Activated B cell treated with CpG ODN at 0.5 μM for 24 hours (primary cell): ENCODE results near the gene ADGRA3. TPM values are rescaled to one million over a fixed set of nuclear protein-coding genes. Genes with fewer than 3 reads are reported as not detected.

Source experiments
- ATAC-seq: fragments of 200-7000 bp; cut with Tn5 transposase; one replicate; pipeline ENCODE4 v1.10.0; 2021; ENCODE audit warnings: low read depth, mild to moderate bottlenecking, moderate library complexity
- CTCF ChIA-PET: fragments of 350-600 bp; sonication (Branson Sonifier 250); formaldehyde crosslinking; loops from one replicate; lab custom pipeline; 2021; ENCODE audit warnings: antibody characterized with exemption; lab: Charles Lee
- POLR2A ChIA-PET: fragments of 350-600 bp; sonication (Branson Sonifier 250); formaldehyde crosslinking; loops from one replicate; lab custom pipeline; 2021; ENCODE audit warnings: antibody characterized with exemption; lab: Charles Lee
- DNase-seq: peaks from one replicate; pipeline ENCODE4 v3.0.0; 2022
- H3K27ac Mint-ChIP-seq: one replicate; pipeline ENCODE4 v1.8.0; 2020; ENCODE audit warnings: mixed read lengths
- H3K27me3 Mint-ChIP-seq: one replicate; pipeline ENCODE4 v1.8.0; 2021; ENCODE audit warnings: mixed read lengths
- H3K36me3 Mint-ChIP-seq: one replicate; pipeline ENCODE4 v1.8.0; 2021; ENCODE audit warnings: low read depth, mixed read lengths
- H3K4me1 Mint-ChIP-seq: one replicate; pipeline ENCODE4 v1.8.0; 2021; ENCODE audit warnings: mixed read lengths
- H3K4me3 Mint-ChIP-seq: one replicate; pipeline ENCODE4 v1.8.0; 2020; ENCODE audit warnings: mild to moderate bottlenecking, mixed read lengths
- H3K9me3 Mint-ChIP-seq: one replicate; pipeline ENCODE4 v1.8.0; 2020; ENCODE audit warnings: mixed read lengths
- intact Hi-C: fragments of 100-400 bp; cut with micrococcal nuclease; formaldehyde crosslinking; loops from one replicate; pipeline ENCODE4 v1.15.1; 2024
- total RNA-seq: library from RNA; stranded (reverse); gene quantifications from 2 replicates; pipeline ENCODE4 v1.2.3, GENCODE V29; 2022
- TF ChIP-seq, protein P1 (sequence below): fragments of 200-600 bp; IDR thresholded peaks from one replicate; pipeline ENCODE4 v1.8.0; 2022; ENCODE audit warnings: antibody characterized with exemption, mild to moderate bottlenecking

The ADGRA3 gene
- total RNA-seq, 1 donor from 2014 or later = not detected

- DNase-seq (no peak), ATAC-seq (no peak)
- Mint-ChIP-seq H3K4me1 (no peaks in the 10 kb centered on the region), H3K27me3 (no peaks in the 10 kb centered on the region), H3K9me3 (no peaks in the 10 kb centered on the region), H3K27ac (no peak overlapping the region), H3K36me3 (no peaks in the 10 kb centered on the region), H3K4me3 (no peak overlapping the region)
- ChIA-PET POLR2A (no interaction called here), CTCF (no interaction called here)
- intact Hi-C loops = no loop called here
- TF ChIP-seq, protein P1, sequence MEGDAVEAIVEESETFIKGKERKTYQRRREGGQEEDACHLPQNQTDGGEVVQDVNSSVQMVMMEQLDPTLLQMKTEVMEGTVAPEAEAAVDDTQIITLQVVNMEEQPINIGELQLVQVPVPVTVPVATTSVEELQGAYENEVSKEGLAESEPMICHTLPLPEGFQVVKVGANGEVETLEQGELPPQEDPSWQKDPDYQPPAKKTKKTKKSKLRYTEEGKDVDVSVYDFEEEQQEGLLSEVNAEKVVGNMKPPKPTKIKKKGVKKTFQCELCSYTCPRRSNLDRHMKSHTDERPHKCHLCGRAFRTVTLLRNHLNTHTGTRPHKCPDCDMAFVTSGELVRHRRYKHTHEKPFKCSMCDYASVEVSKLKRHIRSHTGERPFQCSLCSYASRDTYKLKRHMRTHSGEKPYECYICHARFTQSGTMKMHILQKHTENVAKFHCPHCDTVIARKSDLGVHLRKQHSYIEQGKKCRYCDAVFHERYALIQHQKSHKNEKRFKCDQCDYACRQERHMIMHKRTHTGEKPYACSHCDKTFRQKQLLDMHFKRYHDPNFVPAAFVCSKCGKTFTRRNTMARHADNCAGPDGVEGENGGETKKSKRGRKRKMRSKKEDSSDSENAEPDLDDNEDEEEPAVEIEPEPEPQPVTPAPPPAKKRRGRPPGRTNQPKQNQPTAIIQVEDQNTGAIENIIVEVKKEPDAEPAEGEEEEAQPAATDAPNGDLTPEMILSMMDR = no peak
Measured at GRCh38 chr4:22463179-22463578, 52.7 kb downstream of the ADGRA3 start.

- intact Hi-C loops = no loop called here
- no peaks in the 10 kb centered on the region for H3K4me1 Mint-ChIP-seq
- no peak for ATAC-seq
- H3K9me3 Mint-ChIP-seq = no peaks in the 10 kb centered on the region
- H3K27me3 Mint-ChIP-seq = no peaks in the 10 kb centered on the region
- H3K36me3 Mint-ChIP-seq = no peaks in the 10 kb centered on the region
- no peak for DNase-seq
- ChIA-PET CTCF (no interaction called here), POLR2A (no interaction called here)
- H3K27ac Mint-ChIP-seq = no peak overlapping the region
- TF ChIP-seq, protein P1 = no peak
- no peak overlapping the region for H3K4me3 Mint-ChIP-seq
Measured at GRCh38 chr4:22462688-22463087, 53.2 kb downstream of the ADGRA3 start.

- TF ChIP-seq, protein P1 = no peak
- Mint-ChIP-seq H3K27me3 (no peaks in the 10 kb centered on the region), H3K4me3 (no peak overlapping the region), H3K27ac (no peak overlapping the region), H3K36me3 (no peaks in the 10 kb centered on the region), H3K9me3 (no peaks in the 10 kb centered on the region), H3K4me1 (no peaks in the 10 kb centered on the region)
- ChIA-PET CTCF (no interaction called here), POLR2A (no interaction called here)
- intact Hi-C loops = no loop called here
- ATAC-seq = no peak
- no peak for DNase-seq
Measured at GRCh38 chr4:22460266-22460665, 55.6 kb downstream of the ADGRA3 start.

GRCh38 chr4:22458098-22458497 lies 57.8 kb downstream of the ADGRA3 start:
- ATAC-seq = no peak
- H3K27ac Mint-ChIP-seq = no peak overlapping the region
- no peaks in the 10 kb centered on the region for H3K27me3 Mint-ChIP-seq
- H3K4me1 Mint-ChIP-seq = no peaks in the 10 kb centered on the region
- no peak overlapping the region for H3K4me3 Mint-ChIP-seq
- ChIA-PET CTCF (no interaction called here), POLR2A (no interaction called here)
- H3K36me3 Mint-ChIP-seq = no peaks in the 10 kb centered on the region
- intact Hi-C loops = no loop called here
- no peaks in the 10 kb centered on the region for H3K9me3 Mint-ChIP-seq
- no peak for DNase-seq
- TF ChIP-seq, protein P1 = no peak

- DNase-seq = no peak
- TF ChIP-seq, protein P1 = no peak
- H3K27me3 Mint-ChIP-seq = no peaks in the 10 kb centered on the region
- no peak for ATAC-seq
- ChIA-PET CTCF (no interaction called here), POLR2A (no interaction called here)
- intact Hi-C loops = no loop called here
- no peaks in the 10 kb centered on the region for H3K9me3 Mint-ChIP-seq
- no peaks in the 10 kb centered on the region for H3K36me3 Mint-ChIP-seq
- H3K27ac Mint-ChIP-seq = no peak overlapping the region
- no peaks in the 10 kb centered on the region for H3K4me1 Mint-ChIP-seq
- no peak overlapping the region for H3K4me3 Mint-ChIP-seq
Measured at GRCh38 chr4:22457348-22457747, 58.5 kb downstream of the ADGRA3 start.
